ENCODE measurements around the gene KIRREL3.

KIRREL3 gene

GRCh38 chr11:126925321-126926093 is 75.1 kb downstream of the KIRREL3 start:
- TF ChIP-seq CTCF (conservative IDR thresholded peaks at IDR 0.05), result no peak
- no peak for TF ChIP-seq ZFX (IDR thresholded peaks at IDR 0.05)
- H3K27ac ChIP-seq, result no peak overlapping the region

GRCh38 chr11:126924376-126925040 is 76.1 kb downstream of the KIRREL3 start:
- H3K27ac ChIP-seq, result no peak overlapping the region
- TF ChIP-seq CTCF (conservative IDR thresholded peaks at IDR 0.05) (no peak), ZFX (IDR thresholded peaks at IDR 0.05) (no peak)

- H3K27ac ChIP-seq, result no peak overlapping the region
- no peak for TF ChIP-seq ZFX (IDR thresholded peaks at IDR 0.05)
These were observed 79.7 kb downstream of the KIRREL3 start for GRCh38 chr11:126920833-126921232.

- no peak for TF ChIP-seq ZFX (IDR thresholded peaks at IDR 0.05)
- TF ChIP-seq CTCF (conservative IDR thresholded peaks at IDR 0.05), result no peak
- no peak overlapping the region for H3K27ac ChIP-seq
These were observed 81.3 kb downstream of the KIRREL3 start for GRCh38 chr11:126919147-126919823.

- no peak overlapping the region for H3K27ac ChIP-seq
- no peak for TF ChIP-seq ZFX (IDR thresholded peaks at IDR 0.05)
These were observed 82.0 kb downstream of the KIRREL3 start for GRCh38 chr11:126918556-126918955.

GRCh38 chr11:126917531-126918204 is 82.9 kb downstream of the KIRREL3 start:
- TF ChIP-seq CTCF (conservative IDR thresholded peaks at IDR 0.05) (no peak), ZFX (IDR thresholded peaks at IDR 0.05) (no peak)
- H3K27ac ChIP-seq, result no peak overlapping the region

- no peak for TF ChIP-seq CTCF (conservative IDR thresholded peaks at IDR 0.05)
- TF ChIP-seq ZFX (IDR thresholded peaks at IDR 0.05), result no peak
- H3K27ac ChIP-seq, result no peak overlapping the region
These were observed 85.1 kb downstream of the KIRREL3 start for GRCh38 chr11:126915430-126915829.

GRCh38 chr11:126914941-126915340 is 85.6 kb downstream of the KIRREL3 start:
- no peak overlapping the region for H3K27ac ChIP-seq
- TF ChIP-seq CTCF (conservative IDR thresholded peaks at IDR 0.05), result no peak
- TF ChIP-seq ZFX (IDR thresholded peaks at IDR 0.05), result no peak
